Epidermal melanocyte (primary cell): Measurements from ENCODE around the gene LRCH4.

Source experiments
- DNase-seq: peaks from one replicate; pipeline ENCODE4 v3.0.0; 2011; ENCODE audit warnings: low spot score; ENCODE audit not compliant: insufficient read length

Gene LRCH4

GRCh38 chr7:100583132-100584053 lies 2.5 kb downstream of the LRCH4 start:
- DNase-seq, result peak; percentile 34

DNA sequence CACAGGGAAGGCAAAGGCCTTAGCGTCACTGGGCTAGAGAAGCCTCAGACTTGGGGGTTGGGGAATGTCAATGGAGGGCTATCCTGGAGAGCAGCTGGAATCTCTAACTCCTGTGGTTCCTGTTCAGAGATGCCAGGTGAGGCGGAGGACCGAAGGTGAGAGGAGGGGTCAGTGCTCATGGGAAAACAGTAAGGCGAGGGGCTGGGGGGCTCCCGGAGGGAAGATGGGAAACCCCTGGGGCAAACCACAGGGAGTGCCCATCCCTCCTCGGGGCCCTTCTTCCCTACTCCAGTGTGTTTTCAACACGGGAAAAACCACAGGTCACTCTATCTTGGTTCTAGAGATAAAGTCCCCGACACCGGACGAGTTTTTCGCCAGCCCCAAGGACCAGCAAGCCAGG lies 3.3 kb downstream of the LRCH4 start:
- no peak for DNase-seq

DNA sequence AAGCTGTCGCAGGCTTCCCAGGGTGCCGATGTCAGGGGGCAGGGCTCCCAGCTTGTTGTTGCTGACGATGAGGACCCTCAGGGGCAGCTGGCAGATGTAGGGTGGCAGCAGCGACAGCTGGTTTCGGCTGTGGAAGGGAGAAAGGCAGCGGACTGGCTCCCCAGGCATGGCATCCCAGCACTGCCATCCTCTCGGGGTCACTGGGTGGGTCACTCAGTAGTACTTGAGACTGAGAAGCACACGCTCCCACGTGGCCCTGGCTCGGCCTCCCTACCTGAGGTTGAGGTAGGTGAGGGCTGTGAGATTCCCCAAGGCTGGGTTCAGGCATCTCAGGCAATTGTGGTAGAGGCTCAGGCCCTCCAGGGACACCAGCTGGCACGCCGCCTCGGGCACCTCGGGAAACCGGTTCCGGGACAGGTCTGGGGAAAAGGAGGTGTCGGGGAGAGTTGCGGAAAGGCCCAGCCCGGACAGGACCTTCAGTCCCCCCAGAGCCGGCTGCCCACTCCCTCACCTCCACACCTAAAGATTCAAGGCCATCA lies 3.8 kb downstream of the LRCH4 start:
- no peak for DNase-seq

GRCh38 chr7:100580466-100581283 lies 5.3 kb downstream of the LRCH4 start:
- no peak for DNase-seq

GRCh38 chr7:100578246-100579183 lies 7.4 kb downstream of the LRCH4 start:
- DNase-seq, result no peak

- DNase-seq, result no peak
These were observed 8.4 kb downstream of the LRCH4 start for GRCh38 chr7:100577507-100577906.

- no peak for DNase-seq
These were observed 8.8 kb downstream of the LRCH4 start for GRCh38 chr7:100577103-100577502.

GRCh38 chr7:100576384-100576993 lies 9.4 kb downstream of the LRCH4 start:
- DNase-seq, result no peak

- DNase-seq, result no peak
These were observed 10.1 kb downstream of the LRCH4 start for GRCh38 chr7:100575746-100576383.

GRCh38 chr7:100575206-100575631 lies 10.7 kb downstream of the LRCH4 start:
- no peak for DNase-seq

DNA sequence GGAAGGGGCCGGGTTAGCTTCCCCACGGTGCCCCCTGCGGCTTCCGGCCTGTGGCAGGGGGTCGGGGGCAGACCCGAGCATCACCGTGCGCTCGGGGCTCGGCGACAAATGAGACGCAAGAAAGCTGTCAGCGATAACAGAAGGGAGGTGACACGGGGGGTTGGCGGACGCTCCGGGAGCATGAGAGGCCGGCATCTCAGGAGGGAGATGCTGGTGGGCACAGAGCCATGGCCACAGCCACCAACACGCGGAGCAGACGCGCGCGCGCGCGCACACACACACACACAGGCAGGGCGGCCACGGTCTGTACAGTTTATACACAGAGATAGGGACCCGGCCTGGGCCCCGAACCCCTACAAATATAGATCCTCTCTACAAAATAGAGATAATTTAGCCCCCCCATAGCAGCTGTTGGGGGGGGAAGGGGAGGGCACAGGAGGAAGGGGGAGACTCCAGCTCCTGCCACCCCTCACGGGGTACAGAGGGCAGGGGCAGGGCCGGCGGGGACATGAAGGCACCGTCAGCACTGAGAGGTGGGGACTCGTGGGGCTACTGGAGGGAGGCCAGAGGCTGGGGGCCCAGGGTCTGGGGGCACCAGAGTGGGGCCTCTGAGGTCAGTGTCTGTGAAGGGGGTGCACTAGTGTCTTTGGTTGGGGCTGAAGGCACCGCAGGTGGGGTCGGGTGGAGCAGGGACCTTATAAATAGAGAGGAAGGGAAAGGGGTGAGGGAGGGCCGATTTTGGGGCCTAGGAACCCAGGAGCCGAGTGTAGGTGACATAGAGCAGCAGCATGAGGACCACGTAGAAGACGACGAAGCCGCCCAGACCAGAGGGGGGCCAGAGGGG lies 11.3 kb downstream of the LRCH4 start:
- no peak for DNase-seq

DNA sequence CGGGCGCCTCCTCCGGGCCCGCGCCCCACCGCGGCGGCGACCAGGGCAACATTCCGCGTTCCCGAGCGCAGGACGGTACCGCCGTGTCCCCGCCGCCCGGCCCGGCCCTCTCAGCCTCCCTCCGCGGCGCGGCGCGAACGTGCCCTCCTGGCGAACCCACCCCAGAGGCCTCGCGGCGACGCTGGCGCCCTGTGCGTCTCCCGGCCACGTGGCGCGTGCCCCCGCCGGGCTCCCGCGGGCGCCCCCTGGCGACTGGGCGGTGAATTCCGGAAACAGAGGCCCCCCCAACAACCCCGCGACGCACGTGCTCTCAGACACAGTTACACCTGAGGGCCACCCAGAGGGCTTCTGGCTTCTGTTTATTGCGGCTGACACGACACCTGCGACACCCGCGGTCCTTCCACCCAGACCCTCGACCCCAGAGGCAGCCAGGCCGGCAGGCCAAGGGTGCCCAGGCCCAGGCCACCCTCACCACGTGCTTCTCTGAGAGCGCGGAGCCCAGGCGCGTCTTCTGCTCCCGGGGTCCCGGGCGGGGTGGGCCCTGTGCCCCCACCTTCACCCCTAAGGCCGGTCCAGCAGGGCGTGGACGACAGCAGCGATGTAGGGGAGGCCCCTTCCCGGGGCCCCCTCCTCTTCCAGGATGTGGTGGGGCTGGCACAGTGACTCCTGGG lies 12.1 kb downstream of the LRCH4 start, which contains the start of gene SAP25:
SAP25 (minus strand) TSS at position 210 of the 671 bp plus-strand sequence; CDS start at position 52, 158 bp downstream.
- DNase-seq, result no peak

GRCh38 chr7:100572949-100573675 lies 12.8 kb downstream of the LRCH4 start:
- DNase-seq, result no peak

DNA sequence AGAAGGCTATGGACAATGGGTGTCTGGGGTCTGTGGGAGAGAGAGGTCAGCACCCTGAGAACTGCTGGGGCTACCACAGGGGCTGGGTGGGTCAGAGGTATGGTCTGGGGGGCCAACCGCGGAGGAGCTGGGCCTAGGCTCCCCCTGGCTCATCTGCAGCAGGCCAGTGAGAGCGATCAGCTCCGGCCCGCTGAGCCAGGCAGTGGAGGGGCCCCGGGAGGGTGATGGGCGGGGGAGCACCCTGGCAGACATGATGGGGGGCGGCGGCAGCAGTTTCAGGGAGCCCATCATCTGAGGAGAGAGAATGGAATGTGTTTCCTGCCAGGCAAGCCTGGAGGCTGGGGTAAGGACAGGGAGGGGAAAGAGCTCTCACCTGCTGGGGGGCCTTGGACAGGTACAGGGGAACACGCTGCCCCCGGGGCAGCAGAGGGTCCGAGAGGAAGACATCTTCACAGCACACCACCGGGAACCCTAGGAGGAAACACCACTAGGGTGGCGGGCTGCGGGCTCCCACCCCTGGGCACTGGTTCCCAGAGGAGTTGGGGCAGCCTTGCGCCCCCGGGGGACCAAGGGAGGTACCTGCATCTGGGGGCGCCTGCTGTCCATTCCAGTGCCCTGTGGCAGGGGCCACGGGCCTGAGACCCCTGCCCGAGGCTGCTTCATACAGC lies 13.5 kb downstream of the LRCH4 start:
- no peak for DNase-seq

DNA sequence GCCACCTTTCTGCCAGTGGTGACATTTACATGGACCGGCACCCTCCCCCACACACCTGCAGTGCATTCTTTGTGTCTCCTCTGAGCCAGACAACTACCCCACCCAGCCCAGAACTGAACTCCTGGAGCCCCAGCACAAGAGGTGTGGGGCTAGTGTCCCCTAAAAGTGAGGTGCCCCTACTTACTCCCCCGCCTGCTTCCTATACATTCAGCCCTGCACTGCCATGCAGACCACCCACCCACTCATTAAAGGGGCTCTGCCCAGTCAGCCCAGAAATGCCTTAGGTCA lies 14.2 kb downstream of the LRCH4 start:
- DNase-seq, result no peak

GRCh38 chr7:100570954-100571828 lies 14.7 kb downstream of the LRCH4 start:
- DNase-seq, result no peak
